Caco-2 (cell line): ENCODE data around the gene TDRD9. TPM values are rescaled to one million over a fixed set of nuclear protein-coding genes. Genes with fewer than 3 reads are reported as not detected.
A peak's percentile ranks its signal among the peaks of the same experiment; 100 is the strongest.

Experiments
- BruUV-seq: library from RNA; stranded (reverse); fragments of 400-500 nt; replicated peaks from 2 replicates; lab custom pipeline; 2021; lab: Mats Ljungman, UMichigan
- CTCF ChIA-PET: fragments of 300-600 bp; sonication (Branson Sonifier 250); formaldehyde crosslinking; loops from one replicate; lab custom pipeline; 2022; ENCODE audit warnings: antibody characterized with exemption; lab: Charles Lee
- POLR2A ChIA-PET: fragments of 300-600 bp; sonication (Branson Sonifier 250); formaldehyde crosslinking; loops from one replicate; lab custom pipeline; 2022; ENCODE audit warnings: antibody characterized with exemption; lab: Charles Lee
- DNase-seq, 2 experiments: peaks; one replicate each; pipeline versions ENCODE4 v3.0.0 to v3.0.0-alpha.2; 2020 to 2022
- H3K27me3 ChIP-seq: replicated peaks from 2 replicates; pipeline ENCODE4 v1.6.0; 2011; ENCODE audit warnings: low read length; ENCODE audit not compliant: control insufficient read depth, insufficient read depth
- H3K36me3 ChIP-seq: 2 replicates; pipeline ENCODE4 v1.5.1; 2011; ENCODE audit warnings: low read length; ENCODE audit not compliant: control insufficient read depth, insufficient read depth
- H3K4me1 ChIP-seq: fragments of 250-450 bp; sonication (Bioruptor Pico); 2 replicates; pipeline ENCODE4 v1.5.1; 2020; ENCODE audit warnings: mild to moderate bottlenecking
- H3K4me3 ChIP-seq: 2 replicates; pipeline ENCODE4 v1.5.1; 2011; ENCODE audit warnings: low read depth, mild to moderate bottlenecking, control low read depth, low read length
- H3K9me3 ChIP-seq: fragments of 250-450 bp; sonication (Bioruptor Pico); 2 replicates; pipeline ENCODE4 v1.5.1; 2020; ENCODE audit warnings: mild to moderate bottlenecking, moderate library complexity
- H3K27ac Mint-ChIP-seq: one replicate; pipeline ENCODE4 v1.8.0; 2022; ENCODE audit warnings: mixed read lengths; ENCODE audit not compliant: unreplicated experiment
- H3K27me3 Mint-ChIP-seq: one replicate; pipeline ENCODE4 v1.8.0; 2022; ENCODE audit warnings: mixed read lengths; ENCODE audit not compliant: insufficient read depth, unreplicated experiment
- H3K36me3 Mint-ChIP-seq: one replicate; pipeline ENCODE4 v1.8.0; 2022; ENCODE audit warnings: mild to moderate bottlenecking, mixed read lengths; ENCODE audit not compliant: insufficient read depth, unreplicated experiment
- H3K4me1 Mint-ChIP-seq: one replicate; pipeline ENCODE4 v1.8.0; 2022; ENCODE audit warnings: low read depth, mixed read lengths; ENCODE audit not compliant: unreplicated experiment
- H3K4me3 Mint-ChIP-seq: one replicate; pipeline ENCODE4 v1.8.0; 2022; ENCODE audit warnings: mild to moderate bottlenecking, moderate library complexity, mixed read lengths; ENCODE audit not compliant: unreplicated experiment
- H3K9me3 Mint-ChIP-seq: one replicate; pipeline ENCODE4 v1.8.0; 2022; ENCODE audit warnings: mixed read lengths; ENCODE audit not compliant: unreplicated experiment
- intact Hi-C: fragments of 100-400 bp; cut with micrococcal nuclease; formaldehyde crosslinking; loops from one replicate; pipeline ENCODE4 v1.10.0; 2022; ENCODE audit not compliant: unreplicated experiment
- total RNA-seq: library from RNA; stranded (reverse); gene quantifications from 2 replicates; pipeline ENCODE4 v1.2.3, GENCODE V29; 2022
- TF ChIP-seq, protein P1 (sequence below), 2 experiments: fragments of 200-600 bp in 1 of 2; IDR thresholded peaks; 1 replicate in 1 of 2; 2 replicates in 1 of 2; pipeline versions ENCODE4 v1.5.1 to v1.8.0; 2011 to 2022; ENCODE audit warnings: antibody characterized with exemption in 1 of 2, control low read depth in 1 of 2, inconsistent platforms in 1 of 2, low read depth in 1 of 2, low read length in 1 of 2, mild to moderate bottlenecking in 1 of 2, moderate library complexity in 1 of 2; ENCODE audit not compliant: insufficient read depth in 1 of 2, severe bottlenecking in 1 of 2, unreplicated experiment in 1 of 2

TDRD9 gene
- total RNA-seq, 1 experiment from 2014 or later: not detected

DNA sequence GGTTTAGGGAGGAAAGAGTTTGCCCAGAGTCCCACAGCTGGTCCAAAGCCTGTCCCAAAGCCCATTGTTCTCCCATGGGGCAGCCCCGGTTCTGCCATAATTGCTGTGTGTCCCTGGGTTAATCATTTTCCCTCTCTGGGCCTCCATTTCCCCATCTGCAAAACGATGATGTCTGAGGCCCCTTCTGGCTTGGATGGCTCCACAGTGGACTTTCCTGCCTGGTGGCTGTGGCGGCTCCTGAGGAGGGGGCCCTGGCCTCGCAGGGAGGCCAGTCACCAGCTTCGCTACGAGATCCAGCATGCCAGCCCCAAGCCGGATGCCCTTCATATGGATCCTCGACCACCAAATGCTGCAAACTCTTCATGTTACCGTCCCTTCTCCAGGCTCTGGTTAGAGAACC is 43.4 kb upstream of the TDRD9 start:
- no peaks in the 10 kb centered on the region for H3K9me3 Mint-ChIP-seq
- H3K27me3 Mint-ChIP-seq: no peaks in the 10 kb centered on the region
- no peaks in the 10 kb centered on the region for H3K27me3 ChIP-seq
- no peak overlapping the region for H3K4me3 ChIP-seq
- H3K4me3 Mint-ChIP-seq: no peak overlapping the region
- POLR2A ChIA-PET: no interaction called here
- H3K27ac Mint-ChIP-seq: no peak overlapping the region
- H3K4me1 ChIP-seq: peaks cover 13% of the 10 kb centered on the region
- H3K36me3 ChIP-seq: no peaks in the 10 kb centered on the region
- DNase-seq: no peak
- intact Hi-C loops: no loop called here
- H3K9me3 ChIP-seq: no peaks in the 10 kb centered on the region
- no peaks in the 10 kb centered on the region for H3K36me3 Mint-ChIP-seq
- TF ChIP-seq, protein P1, sequence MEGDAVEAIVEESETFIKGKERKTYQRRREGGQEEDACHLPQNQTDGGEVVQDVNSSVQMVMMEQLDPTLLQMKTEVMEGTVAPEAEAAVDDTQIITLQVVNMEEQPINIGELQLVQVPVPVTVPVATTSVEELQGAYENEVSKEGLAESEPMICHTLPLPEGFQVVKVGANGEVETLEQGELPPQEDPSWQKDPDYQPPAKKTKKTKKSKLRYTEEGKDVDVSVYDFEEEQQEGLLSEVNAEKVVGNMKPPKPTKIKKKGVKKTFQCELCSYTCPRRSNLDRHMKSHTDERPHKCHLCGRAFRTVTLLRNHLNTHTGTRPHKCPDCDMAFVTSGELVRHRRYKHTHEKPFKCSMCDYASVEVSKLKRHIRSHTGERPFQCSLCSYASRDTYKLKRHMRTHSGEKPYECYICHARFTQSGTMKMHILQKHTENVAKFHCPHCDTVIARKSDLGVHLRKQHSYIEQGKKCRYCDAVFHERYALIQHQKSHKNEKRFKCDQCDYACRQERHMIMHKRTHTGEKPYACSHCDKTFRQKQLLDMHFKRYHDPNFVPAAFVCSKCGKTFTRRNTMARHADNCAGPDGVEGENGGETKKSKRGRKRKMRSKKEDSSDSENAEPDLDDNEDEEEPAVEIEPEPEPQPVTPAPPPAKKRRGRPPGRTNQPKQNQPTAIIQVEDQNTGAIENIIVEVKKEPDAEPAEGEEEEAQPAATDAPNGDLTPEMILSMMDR (IDR thresholded peaks at IDR 0.05; ENCODE audit: insufficient read depth in 1 of 2, low read depth in 1 of 2, low read length in 1 of 2, severe bottlenecking in 1 of 2, unreplicated experiment in 1 of 2): no peak
- CTCF ChIA-PET: no interaction called here
- H3K4me1 Mint-ChIP-seq: peaks cover 7% of the 10 kb centered on the region
- BruUV-seq: no TSS peak

DNA sequence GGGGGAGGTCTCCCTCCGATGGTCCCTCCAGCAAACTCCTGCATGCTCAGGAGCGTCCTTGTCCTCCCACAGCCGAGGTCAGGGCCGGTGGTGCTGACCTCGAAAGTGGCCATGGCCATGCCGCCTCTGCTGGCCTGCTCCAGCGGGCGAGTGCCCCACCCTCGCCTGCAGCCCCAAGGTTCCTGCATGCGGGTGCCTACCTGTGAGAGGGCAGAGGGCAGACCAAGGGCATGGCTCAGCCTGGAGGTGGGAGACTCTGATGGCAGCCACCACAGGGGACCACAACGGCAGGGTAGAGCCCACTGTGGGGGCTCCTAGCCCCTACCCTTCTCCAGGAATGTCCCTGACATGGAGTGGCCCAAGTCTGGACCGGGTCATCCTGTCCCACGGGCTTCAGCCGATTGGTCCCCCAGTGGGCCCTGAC is 42.7 kb upstream of the TDRD9 start:
- Mint-ChIP-seq H3K27me3 (no peaks in the 10 kb centered on the region), H3K4me1 (peaks cover 7% of the 10 kb centered on the region), H3K27ac (no peak overlapping the region), H3K4me3 (no peak overlapping the region), H3K9me3 (no peaks in the 10 kb centered on the region), H3K36me3 (no peaks in the 10 kb centered on the region)
- ChIA-PET POLR2A (no interaction called here), CTCF (no interaction called here)
- H3K9me3 ChIP-seq: no peaks in the 10 kb centered on the region
- intact Hi-C loops: no loop called here
- no peak overlapping the region for H3K4me3 ChIP-seq
- H3K27me3 ChIP-seq: no peaks in the 10 kb centered on the region
- TF ChIP-seq, protein P1 (IDR thresholded peaks at IDR 0.05; ENCODE audit: insufficient read depth in 1 of 2, low read depth in 1 of 2, low read length in 1 of 2, severe bottlenecking in 1 of 2, unreplicated experiment in 1 of 2): no peak
- no peak for DNase-seq
- H3K36me3 ChIP-seq: no peaks in the 10 kb centered on the region
- peaks cover 8% of the 10 kb centered on the region for H3K4me1 ChIP-seq
- no TSS peak for BruUV-seq

DNA sequence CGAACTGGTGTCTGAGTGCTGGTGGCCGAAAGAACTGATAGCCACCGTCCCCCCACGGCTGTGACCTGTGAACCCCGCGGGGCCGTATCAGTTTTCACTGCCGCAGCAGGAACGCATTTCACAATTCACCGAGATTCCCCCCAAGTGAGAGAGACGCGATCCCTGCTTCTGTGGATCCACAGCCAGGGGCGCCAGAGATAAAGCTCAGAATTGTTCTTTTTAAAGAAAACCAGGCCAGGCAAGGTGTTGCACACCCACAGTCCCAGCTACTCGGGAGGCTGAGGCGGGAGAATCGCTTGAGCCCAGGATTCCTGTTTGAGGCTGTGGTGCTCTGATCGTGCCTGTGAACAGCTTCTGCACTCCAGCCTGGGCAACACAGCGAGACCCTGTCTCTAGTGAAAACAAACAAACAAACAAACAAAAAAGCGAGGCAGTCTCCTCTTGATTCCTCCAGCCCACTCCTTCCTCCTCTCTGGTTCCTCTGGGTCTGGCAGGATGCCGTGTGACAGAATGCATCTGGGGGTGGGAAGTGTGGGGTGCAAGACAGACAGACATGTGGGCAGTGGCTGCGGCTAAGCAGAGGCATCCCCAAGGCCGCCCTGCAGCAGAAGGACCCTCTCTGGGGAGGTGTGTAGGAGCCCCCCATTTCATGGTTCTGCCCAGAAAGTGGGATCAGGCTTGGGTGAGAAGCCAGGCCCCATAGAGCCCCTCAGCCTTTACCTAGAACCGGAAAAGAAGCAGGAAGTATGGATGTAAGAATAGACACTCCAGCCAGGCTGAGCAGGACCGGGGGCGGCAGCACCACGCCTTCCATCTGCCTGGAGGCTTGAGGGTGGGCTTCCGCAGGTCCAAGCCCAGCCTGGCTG is 41.7 kb upstream of the TDRD9 start:
- TF ChIP-seq, protein P1 (IDR thresholded peaks at IDR 0.05; ENCODE audit: insufficient read depth in 1 of 2, low read depth in 1 of 2, low read length in 1 of 2, severe bottlenecking in 1 of 2, unreplicated experiment in 1 of 2): peak in 1 of 2 experiments; percentile 28
- Mint-ChIP-seq H3K9me3 (no peaks in the 10 kb centered on the region), H3K4me3 (no peak overlapping the region), H3K27me3 (no peaks in the 10 kb centered on the region), H3K36me3 (no peaks in the 10 kb centered on the region), H3K27ac (no peak overlapping the region), H3K4me1 (no peaks in the 10 kb centered on the region)
- CTCF ChIA-PET: interaction anchor here (1.0 kb wide), 2 partner anchors 61 to 78 kb away, joined by 4 to 6 read pairs; no protein-coding TSS in a partner anchor
- no peak for DNase-seq
- Histone ChIP-seq H3K9me3 (no peaks in the 10 kb centered on the region), H3K27me3 (no peaks in the 10 kb centered on the region), H3K4me3 (no peak overlapping the region), H3K36me3 (no peaks in the 10 kb centered on the region), H3K4me1 (no peaks in the 10 kb centered on the region)
- POLR2A ChIA-PET: no interaction called here
- intact Hi-C loops: no loop called here
- BruUV-seq: no TSS peak
